ENCODE data around the gene GPR157.
"Not testable (repeated sequence)": the region's sequence is repeated elsewhere in the genome, so short reads cannot be mapped to it uniquely, and the experiment has no call there.

GPR157 gene

DNA sequence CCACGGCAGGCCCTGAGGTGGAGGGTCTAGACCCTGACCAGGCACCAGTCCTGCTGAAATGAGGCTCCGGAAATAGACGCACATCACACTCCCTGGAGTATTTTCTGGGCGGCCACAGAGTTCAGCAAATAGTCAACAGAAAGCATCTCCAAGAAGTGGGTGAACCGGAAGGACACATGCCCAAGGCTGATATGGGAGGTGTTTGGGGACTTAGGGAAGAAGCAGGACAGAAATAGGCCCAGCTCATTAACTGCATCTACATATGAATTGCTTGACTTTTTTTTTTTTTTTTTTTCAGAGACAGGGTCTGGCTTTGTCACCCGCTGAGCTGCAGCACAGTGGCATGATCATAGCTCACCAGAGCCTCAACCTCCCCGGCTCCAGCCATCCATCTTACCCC lies 36.5 kb upstream of the GPR157 start:
- no peak overlapping the region for H3K4me3 ChIP-seq (replicated peaks in 1 of 2; ENCODE audit: low read depth in 2 of 2, low read length in 2 of 2)
- TF ChIP-seq CTCF (IDR thresholded peaks at IDR 0.05; ENCODE audit: low read depth, low read length), result no peak
- no peak for DNase-seq (ENCODE audit: low read depth in 2 of 2)

DNA sequence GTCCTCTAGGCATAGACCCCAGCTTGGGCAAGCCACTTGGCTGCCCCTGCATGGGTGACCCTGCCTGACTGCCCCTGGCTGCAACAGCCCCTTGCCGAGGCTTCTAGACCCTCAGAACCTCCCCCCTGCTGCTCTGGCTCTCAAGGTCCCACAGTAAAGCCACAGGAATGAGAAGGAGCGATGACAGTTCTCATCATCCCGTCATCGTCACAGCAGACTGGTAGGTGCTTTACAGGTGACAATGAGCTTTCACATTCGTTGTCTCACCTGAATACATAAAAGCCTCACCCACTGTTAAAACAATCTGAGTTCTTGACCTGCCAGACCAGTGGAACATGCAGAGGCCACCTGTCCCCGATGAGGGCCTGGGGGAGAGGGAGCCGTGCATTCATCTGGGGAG lies 36.0 kb upstream of the GPR157 start:
- DNase-seq (ENCODE audit: low read depth in 2 of 2), result no peak
- no peak for TF ChIP-seq CTCF (IDR thresholded peaks at IDR 0.05; ENCODE audit: low read depth, low read length)
- no peak overlapping the region for H3K4me3 ChIP-seq (replicated peaks in 1 of 2; ENCODE audit: low read depth in 2 of 2, low read length in 2 of 2)

GRCh38 chr1:9164532-9164900 lies 35.6 kb upstream of the GPR157 start:
- H3K4me3 ChIP-seq (replicated peaks in 1 of 2; ENCODE audit: low read depth in 2 of 2, low read length in 2 of 2), result no peak overlapping the region
- DNase-seq (ENCODE audit: low read depth in 2 of 2), result no peak
- no peak for TF ChIP-seq CTCF (IDR thresholded peaks at IDR 0.05; ENCODE audit: low read depth, low read length)

DNA sequence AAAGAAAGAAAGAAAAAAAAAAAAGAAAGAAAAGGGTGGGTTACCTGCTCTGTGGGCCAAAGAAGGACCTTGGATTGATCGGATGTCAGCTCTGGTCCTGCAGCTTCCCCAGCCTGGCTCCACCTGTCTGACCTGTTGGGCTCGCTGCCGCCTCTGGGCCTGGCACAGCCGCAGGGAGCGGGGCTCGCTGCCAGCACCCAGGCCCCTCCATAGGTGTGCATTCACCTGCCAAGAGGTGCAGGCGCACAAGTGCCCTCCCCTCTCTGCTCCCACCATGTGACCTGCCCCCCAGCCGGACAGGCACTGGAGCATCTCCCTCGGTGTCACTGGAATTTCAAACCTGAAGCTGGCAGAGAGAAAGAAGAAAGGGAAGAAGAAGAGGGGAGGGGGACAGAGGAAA lies 33.1 kb upstream of the GPR157 start:
- no peak for TF ChIP-seq CTCF (IDR thresholded peaks at IDR 0.05; ENCODE audit: low read depth, low read length)
- no peak for DNase-seq (ENCODE audit: low read depth in 2 of 2)
- H3K4me3 ChIP-seq (replicated peaks in 1 of 2; ENCODE audit: low read depth in 2 of 2, low read length in 2 of 2), result no peak overlapping the region

- no peak for DNase-seq (ENCODE audit: low read depth in 2 of 2)
- TF ChIP-seq CTCF (IDR thresholded peaks at IDR 0.05; ENCODE audit: low read depth, low read length), result no peak
- no peak overlapping the region for H3K4me3 ChIP-seq (replicated peaks in 1 of 2; ENCODE audit: low read depth in 2 of 2, low read length in 2 of 2)
Observed at GRCh38 chr1:9161342-9161741, 32.4 kb upstream of the GPR157 start.

- no peak for TF ChIP-seq CTCF (IDR thresholded peaks at IDR 0.05; ENCODE audit: low read depth, low read length)
- DNase-seq (ENCODE audit: low read depth in 2 of 2), result no peak
- no peak overlapping the region for H3K4me3 ChIP-seq (replicated peaks in 1 of 2; ENCODE audit: low read depth in 2 of 2, low read length in 2 of 2)
Observed at GRCh38 chr1:9160079-9160717, 31.3 kb upstream of the GPR157 start.

DNA sequence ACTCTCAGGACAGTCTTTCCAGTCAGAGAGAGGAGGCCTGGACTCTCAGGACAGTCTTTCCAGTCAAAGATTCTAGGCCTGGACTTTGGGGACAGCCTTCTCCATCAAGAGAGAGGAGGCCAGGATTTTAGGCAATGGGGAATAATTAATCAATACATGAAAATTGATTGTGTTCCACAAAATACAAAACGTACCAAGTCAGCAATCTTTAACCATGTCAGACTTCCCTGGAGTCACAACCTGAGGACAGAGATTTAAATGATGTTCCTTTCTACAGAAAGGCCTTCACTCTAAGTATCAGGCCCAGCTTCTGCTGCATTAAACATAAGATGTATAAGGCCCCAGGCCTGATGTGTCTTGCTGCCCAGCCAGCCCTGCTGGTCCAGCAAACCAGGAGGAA lies 27.0 kb upstream of the GPR157 start:
- DNase-seq (ENCODE audit: low read depth in 2 of 2), result no peak
- H3K4me3 ChIP-seq (replicated peaks in 1 of 2; ENCODE audit: low read depth in 2 of 2, low read length in 2 of 2), result no peak overlapping the region
- TF ChIP-seq CTCF (IDR thresholded peaks at IDR 0.05; ENCODE audit: low read depth, low read length), result no peak

- H3K4me3 ChIP-seq (replicated peaks in 1 of 2; ENCODE audit: low read depth in 2 of 2, low read length in 2 of 2); DNase-seq (ENCODE audit: low read depth in 2 of 2): not testable (repeated sequence)
Observed at GRCh38 chr1:9155405-9155804, 26.5 kb upstream of the GPR157 start.
